Measurements from ENCODE around the gene BAIAP2L1.

The BAIAP2L1 gene

GRCh38 chr7:98346515-98347069 lies 54.3 kb downstream of the BAIAP2L1 start:
- TF ChIP-seq CTCF (conservative IDR thresholded peaks at IDR 0.05; ENCODE audit: low read depth): no peak
- CTCF ChIA-PET: no interaction called here
- no peak overlapping the region for H3K27ac ChIP-seq
- POLR2A ChIA-PET (ENCODE audit: low non-redundant PET): interaction anchor here (0.5 kb wide), 1 partner anchor 10 kb away, joined by 8 read pairs; no protein-coding TSS in a partner anchor
- no peak for DNase-seq (ENCODE audit: low spot score)

- ChIA-PET POLR2A (ENCODE audit: low non-redundant PET) (no interaction called here), CTCF (no interaction called here)
- no peak for TF ChIP-seq CTCF (conservative IDR thresholded peaks at IDR 0.05; ENCODE audit: low read depth)
- no peak overlapping the region for H3K27ac ChIP-seq
- no peak for DNase-seq (ENCODE audit: low spot score)
These were observed 59.8 kb downstream of the BAIAP2L1 start for GRCh38 chr7:98341106-98341505.

DNA sequence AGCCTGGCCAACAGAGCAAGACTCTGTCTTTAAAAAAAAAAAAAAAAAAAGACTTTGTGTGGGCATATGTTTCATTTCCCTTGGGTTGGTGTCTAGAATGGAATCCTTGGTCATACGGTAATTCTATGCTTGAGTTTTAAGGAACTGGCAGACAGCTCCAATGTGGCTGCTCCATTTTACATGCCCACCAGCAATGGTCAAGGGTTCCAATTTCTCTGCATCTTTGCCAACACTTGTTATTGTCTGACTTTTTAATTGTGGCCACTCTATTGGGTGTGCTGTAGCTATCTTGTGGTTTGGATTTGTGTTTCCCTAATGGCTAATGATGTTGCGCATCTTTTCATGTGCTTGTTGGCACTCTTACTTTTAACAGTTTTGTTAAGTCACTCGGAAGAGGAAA lies 61.8 kb downstream of the BAIAP2L1 start:
- ChIA-PET POLR2A (ENCODE audit: low non-redundant PET) (no interaction called here), CTCF (interaction anchor here (0.6 kb wide), 1 partner anchor 74 kb away, joined by 5 read pairs; no protein-coding TSS in a partner anchor)
- H3K27ac ChIP-seq: no peak overlapping the region
- no peak for DNase-seq (ENCODE audit: low spot score)
- TF ChIP-seq CTCF (conservative IDR thresholded peaks at IDR 0.05; ENCODE audit: low read depth): no peak

DNA sequence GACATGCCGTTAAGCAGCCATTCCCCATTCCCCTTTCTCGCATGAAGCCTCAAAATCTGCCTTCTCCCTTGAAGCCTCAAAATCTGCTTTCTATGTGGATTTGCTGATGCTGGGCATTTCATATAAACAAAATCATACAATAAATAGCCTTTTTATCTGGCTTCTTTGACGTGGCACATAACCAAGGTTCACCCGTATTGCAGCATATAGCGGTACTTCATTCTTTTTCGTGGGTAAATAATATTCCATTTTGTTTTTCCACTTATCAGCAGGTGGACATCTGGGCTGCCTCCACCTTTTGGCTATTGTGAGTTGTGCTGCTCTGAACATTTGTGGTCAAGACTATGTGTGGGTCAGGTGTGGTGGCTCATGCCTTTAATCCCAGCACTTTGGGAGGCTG lies 62.4 kb downstream of the BAIAP2L1 start:
- no peak for TF ChIP-seq CTCF (conservative IDR thresholded peaks at IDR 0.05; ENCODE audit: low read depth)
- no peak for DNase-seq (ENCODE audit: low spot score)
- POLR2A ChIA-PET (ENCODE audit: low non-redundant PET): no interaction called here
- no peak overlapping the region for H3K27ac ChIP-seq
- CTCF ChIA-PET: interaction anchor here (0.6 kb wide), 1 partner anchor 75 kb away, joined by 5 read pairs; no protein-coding TSS in a partner anchor

GRCh38 chr7:98335411-98335977 lies 65.4 kb downstream of the BAIAP2L1 start:
- ChIA-PET CTCF (interaction anchor here (0.6 kb wide), 1 partner anchor 12 kb away, joined by 4 read pairs; no protein-coding TSS in a partner anchor), POLR2A (ENCODE audit: low non-redundant PET) (no interaction called here)
- no peak for DNase-seq (ENCODE audit: low spot score)
- H3K27ac ChIP-seq: no peak overlapping the region
- no peak for TF ChIP-seq CTCF (conservative IDR thresholded peaks at IDR 0.05; ENCODE audit: low read depth)

DNA sequence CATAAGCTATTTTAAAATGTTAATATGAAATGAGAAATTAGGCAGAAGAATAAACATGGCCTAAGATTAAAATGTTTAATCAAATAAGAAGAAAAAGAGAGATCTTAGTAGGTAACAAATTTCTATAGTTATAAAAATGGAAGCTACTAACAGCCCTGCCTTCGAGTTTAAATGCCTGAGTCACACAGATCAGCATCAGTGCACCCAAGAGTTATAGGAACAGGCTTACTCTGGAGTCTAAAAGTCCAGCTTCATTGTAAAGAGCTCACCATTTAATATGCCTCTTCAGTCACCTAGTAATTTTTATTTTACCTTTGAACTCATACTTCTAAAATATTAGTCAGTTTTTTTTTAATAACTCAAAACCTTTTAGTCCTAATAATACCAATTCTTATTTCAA lies 66.8 kb downstream of the BAIAP2L1 start:
- DNase-seq (ENCODE audit: low spot score): no peak
- H3K27ac ChIP-seq: peak overlapping the region; percentile 28; the same call in 1 of the 2 replicates
- no peak for TF ChIP-seq CTCF (conservative IDR thresholded peaks at IDR 0.05; ENCODE audit: low read depth)
- CTCF ChIA-PET: no interaction called here
- POLR2A ChIA-PET (ENCODE audit: low non-redundant PET): no interaction called here
